Measurements from ENCODE around the gene SOX3.

Gene SOX3

DNA sequence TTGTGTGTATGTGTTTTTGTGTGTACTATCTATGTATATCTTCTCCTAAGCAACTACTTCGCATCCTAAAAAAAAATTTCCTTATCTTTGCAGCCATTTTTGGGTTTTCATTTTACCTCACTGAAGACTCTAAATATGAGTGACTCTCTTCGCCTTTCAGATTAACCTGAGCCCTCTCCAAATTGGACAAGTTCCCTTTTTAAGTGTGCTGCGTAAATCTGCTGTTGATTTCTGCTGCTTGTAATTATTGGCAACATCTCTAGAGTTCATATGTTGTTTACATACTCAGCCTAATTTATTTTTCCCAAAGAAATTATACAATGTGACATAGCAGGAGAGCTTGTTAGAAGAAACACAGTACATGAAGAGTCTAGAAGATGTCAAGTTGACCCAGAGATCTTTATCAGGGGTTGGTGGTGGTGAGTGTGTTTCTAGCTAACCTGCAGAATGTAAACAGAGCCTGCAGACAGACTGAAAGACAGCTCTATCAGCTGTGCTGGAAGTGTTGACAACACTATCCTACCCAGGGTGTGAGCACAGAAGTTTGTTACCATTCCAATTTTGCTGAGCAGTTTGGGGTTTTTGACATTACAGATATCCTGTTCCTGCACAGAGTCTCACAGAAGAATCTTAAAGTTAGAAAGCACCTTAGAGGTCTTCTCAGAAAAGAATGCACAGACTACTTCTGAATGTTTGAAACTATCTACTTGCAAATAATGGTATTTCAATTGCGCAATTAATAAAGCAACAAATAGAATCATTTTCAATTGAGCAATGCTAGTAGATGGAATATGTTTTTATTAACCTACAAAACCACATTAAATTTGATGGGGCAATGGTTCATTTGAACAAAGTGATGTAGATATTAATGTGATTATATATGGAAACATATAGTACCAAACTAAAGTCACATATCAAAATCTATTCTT is 12.5 kb downstream of the SOX3 start:
- DNase-seq, result no peak

DNA sequence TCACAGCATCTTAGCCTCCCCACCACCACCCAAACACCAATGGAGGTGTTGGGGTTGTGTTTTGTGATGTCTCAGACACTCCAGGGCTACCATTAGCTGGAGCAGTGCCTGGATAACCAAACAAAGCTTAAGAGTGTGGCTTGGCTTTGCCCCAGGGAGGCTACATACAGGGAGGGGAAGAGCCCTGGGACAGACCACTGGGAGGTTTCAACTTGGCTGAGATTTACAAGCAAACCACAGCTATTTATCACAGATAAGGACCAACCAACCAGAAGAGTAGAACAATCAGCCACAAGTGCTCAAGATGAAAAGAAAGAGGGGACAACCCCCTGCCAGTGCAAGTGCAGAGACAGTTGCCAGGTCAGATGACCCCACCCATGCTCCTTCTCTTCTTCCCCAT is 24.1 kb downstream of the SOX3 start:
- no peak for DNase-seq

DNA sequence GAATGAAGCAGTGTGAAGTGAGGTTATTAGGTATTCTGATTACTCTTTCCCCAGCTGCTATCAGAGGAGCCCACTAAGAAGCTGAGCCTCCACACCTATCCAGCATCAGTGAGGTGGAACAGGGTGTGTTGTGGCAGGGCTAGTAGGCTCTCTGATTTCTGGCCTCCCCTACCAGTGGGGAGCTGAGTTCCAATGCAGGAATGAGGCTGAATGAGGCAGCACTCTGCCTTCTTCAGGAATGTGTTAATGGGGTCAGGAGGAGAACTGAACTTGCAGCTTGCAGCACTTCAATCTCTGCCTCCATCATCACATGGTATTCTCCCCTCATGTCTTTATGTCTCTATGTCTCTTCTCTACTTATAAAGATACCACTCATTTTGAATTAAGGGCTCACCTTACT is 26.9 kb downstream of the SOX3 start:
- DNase-seq, result no peak

DNA sequence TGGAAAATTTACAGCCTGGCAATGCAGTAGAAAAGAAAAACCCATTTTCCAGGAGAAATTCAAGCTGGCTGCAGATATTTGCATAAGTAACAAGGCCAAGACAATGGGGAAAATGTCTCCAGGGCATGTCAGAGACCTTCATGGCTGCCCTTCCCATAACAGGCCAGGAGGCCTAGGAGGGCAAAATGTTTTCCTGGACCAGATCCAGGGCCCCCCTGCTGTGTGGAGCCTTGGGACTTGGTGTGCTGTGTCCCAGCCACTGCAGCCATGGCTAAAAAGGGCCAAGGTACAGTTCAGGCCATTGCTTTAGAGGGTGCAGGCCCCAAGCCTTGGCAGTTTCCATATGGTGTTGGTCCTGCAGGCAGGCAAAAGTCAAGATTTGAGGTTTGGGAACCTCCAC is 29.8 kb downstream of the SOX3 start:
- DNase-seq, result no peak

DNA sequence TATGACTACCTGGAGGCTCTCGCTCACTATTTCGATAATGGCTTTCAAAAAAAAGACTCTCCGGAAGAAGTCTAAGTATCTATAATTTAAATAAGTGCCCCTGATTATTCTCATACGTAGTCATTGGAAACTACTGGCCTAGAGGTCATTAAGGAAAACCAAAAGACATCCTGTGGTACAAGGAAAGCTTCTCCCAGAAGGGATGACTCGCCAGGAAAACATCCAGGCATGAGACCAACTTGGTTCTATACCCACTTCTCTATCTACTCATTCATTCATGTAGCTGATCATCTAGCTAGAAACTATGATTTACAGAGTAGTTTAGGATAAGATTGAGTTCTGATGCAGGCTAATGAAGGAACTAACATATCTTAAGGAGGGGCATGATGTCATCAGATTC is 37.7 kb downstream of the SOX3 start:
- DNase-seq, result no peak
